ENCODE measurements around the gene MOB3A.
A peak's percentile ranks its signal among the peaks of the same experiment; 100 is the strongest.

The MOB3A gene

DNA sequence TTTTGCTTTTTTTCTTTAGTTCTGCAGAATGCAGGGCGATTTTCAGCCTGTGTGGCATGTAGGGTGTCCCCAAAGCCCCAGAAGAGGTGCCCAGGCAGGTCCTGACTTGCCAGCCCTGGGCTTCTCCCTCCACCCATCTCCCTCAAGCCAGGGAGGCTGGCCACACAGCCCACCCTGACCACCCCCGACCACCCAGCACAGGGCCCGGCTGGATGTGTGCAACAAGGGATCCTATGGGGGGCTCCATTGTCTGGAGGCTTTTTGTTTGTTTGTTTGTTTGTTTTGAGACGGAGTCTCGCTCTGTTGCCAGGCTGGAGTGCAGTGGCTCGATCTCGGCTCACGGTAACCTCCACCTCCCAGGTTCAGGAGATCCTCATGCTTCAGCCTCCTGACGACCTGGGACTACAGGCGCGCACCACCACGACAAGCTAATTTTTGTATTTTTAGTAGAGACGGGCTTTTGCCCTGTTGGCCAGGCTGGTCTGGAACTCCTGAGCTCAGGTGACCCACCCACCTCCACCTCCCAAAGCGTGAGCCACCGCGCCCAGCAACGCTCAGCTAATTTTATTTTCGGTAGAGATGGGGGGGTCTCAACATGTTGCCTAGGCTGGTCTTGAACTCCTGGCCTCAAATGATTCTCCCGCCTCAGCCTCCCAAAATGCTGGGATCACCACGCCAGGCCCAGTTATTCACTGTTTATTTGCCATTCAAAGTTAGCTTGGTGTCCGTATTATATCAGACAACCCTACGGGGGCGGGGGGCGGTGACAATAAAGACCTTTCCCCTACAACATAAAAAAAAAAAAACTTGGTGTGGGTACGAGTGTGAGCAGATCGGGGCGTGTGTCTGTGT, 37.3 kb downstream of the MOB3A start:
- no peak for DNase-seq (ENCODE audit: low spot score)

DNA sequence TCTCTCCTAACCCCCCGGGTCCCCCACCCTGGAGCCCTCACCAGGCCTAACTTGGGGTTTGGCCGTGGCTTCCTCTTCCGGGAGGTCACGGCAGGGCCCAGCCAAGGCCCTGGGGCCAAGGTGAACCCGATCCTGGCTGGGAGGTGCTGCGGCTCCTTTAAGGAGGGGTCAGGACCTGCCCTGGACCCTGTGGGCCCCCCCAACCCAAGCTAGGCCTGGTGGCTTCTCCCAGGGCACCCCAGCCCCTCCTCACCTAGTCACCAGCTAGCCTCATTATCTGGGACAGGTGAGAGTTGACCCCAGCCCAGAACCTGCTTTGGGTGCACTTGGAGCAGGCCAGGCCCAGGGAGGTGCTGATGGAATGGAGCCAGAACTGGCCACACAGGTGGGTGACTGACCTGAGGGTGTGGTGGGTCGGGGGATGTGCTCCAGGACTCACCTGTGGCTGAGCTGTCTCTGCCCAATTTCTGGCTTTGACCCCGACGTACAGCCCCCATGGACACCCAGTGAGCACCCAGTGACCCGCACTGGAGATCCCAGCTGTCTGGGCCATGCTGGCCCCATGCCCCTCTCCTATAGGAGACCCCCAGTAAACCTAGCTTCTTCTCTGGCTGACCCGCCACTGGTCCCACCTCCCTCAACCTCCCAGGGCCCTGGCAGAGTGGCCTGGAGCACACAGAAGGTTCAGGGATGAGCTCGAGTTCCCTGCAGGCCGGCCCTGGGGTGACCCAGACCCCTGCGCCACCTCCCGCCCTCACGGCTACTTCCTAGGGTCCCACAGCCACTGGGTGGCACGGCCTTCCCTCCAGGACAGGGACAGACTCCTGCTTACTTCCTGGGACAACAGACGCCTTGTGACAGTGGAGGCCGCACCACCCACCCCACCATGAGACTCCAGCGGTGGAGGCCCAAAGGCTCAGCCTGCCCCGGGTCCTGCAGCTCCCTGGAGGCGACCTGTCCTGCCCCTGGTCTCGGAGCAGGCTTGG, 38.3 kb downstream of the MOB3A start:
- DNase-seq (ENCODE audit: low spot score) = no peak

DNA sequence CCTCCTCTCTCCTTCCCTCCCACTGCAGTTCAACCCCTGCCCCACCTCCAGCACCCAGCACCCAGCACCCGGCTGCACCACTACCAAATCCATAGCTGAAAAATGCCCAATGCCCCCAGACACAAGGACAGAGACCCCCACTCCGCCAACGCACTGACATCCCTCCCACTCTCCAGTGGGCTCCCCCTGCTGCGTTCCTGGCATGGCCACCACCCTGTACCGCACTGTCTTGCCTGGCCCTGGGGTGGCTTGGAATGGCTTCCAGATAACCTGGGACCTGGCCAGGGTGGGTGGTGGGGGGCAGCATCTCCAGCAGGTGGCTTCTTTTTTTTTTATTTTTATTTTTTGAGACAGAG, 39.3 kb downstream of the MOB3A start:
- DNase-seq (ENCODE audit: low spot score) = no peak

DNA sequence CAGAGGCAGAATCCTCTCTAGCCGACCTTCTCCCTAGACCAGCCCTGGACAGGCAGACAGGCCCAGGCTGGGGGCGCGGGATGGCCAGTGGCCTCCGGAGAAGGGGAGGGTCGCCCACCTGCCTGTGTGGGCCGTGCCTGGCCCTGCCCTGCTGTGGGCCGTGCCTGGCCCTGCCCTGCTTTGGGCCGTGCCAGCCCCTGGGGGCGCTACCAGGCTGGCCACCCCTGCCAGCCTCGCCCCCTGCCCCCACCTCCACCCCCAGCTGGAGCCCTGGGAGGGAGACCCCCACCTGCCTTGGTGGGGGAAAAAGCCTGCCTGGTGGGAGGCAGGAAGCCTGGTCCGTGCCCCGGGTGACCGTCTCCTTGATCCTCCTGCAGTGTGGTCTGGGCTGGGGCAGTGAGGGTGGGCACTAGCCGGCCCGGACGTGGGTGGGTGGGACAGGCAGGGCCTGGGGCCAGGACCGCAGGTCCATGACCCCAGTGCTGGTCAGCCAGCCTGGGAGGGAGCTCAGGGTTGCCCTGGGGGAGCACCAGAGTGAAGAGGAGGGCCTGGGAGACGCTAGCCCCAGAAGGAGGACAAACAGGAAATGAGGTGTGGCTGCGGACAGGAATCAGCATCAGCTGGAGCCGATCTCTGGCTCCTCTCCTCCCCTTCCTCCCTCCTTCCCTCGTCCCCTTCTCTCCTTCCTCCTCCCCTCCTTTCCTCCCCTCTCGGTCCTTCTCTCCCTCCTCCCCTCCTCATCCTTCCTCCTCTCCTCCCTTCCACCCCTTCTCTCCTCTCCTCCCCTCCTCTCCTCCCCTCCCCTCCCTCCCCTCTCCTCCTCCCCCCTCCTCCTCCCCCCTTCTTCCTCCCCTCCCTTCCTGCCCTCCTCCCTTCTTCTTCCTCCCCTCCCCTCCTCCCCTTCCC, 39.9 kb downstream of the MOB3A start:
- peak; percentile 20 for DNase-seq (ENCODE audit: low spot score)

DNA sequence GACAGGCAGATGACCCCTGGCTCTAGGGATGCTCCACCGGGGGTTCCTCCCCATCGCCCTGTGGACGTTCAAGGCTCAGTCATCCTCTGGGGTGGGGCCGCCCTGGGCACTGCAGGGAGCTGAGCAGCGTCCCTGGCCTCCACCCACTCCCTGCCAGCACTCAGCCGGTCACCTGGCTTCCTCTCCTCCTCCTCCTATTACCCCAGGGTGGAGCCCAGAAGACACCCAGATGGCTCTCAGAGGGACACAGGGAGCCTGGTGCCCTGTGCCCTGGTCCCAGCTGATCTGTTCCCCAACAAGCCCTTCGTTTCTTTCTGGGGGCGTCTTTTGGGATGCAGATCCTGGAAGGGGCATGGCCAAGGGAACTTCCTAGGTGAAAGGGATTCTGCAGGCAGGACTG, 41.4 kb downstream of the MOB3A start:
- DNase-seq (ENCODE audit: low spot score) = no peak

DNA sequence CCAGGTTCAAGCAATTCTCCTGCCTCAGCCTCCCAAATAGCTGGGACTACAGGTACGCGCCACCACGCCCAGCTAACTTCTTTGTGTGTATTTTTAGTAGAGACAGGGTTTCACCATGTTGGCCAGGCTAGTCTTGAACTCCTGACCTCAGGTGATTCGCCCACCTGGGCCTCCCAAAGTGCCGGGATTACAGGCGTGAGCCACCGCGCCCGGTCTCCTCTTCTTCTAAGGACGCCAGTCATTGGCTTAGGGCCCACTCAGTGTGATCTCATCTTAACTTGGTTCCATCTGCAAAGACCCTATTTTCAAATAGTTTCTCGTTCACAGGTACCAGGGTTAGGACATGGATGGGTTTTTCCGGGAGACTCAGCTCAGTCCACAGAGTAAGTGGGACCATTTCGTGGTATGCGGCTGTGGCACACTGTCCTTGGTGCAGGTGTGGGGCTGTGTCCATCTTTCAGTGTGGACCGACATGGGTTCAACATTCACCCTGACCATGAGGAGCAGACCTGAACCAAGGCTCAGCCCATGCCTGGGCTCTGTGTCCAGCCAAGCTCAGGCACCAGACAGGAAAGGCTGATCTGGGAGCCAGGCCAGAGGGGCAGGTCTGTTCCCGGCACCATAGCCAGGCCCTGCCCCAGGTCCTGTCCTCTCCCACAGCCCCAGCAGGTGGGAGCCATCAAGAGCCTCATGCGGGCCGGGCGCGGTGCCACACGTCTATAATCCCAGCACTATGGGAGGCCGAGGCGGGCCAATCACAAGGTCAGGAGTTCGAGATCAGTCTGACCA, 42.3 kb downstream of the MOB3A start:
- DNase-seq (ENCODE audit: low spot score) = no peak

DNA sequence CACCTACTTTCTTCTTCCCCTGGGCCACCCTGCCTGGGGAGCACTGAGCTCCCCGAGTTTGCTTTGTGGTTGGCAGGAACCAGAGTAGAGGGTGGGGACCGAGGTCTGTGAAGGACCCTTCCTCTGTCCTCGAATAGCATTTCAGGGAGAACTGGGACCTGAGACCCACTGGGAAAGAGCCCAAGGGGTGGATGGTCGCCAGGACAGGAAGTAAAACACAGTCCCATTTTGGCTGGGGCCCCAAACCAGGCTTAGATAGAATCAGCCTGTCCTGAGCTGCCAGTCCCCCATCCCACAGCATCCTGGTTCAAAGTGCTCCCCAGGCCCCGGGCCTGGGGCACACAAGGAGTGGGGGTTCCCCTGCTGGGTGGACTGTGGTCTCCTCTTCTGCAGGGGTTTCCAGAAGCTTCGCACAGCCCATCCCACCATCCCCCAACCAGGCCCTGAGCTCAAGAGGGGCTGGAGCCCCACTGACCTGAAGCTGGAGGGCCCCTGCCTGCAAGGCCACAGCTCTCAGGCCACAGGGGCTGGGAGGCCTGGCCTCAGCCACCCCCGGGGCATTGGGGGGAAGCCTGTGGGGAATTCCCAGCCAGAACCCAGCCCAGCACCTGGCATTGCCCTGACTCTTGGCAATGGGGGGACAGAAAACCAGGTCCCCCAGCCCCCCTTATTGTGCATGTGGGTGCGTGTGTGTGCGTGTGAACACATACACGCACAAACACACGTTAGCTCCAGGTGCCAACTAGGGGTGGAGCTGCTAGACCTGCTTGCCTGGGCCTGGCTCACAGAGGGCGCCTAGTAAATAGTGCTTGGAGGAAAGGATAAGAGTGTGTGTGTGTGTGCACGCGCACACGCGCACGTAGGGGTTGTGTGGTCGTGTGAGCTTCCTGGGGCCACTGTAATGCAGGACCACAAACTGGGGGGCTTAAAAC, 44.1 kb downstream of the MOB3A start:
- DNase-seq (ENCODE audit: low spot score) = peak; percentile 60

DNA sequence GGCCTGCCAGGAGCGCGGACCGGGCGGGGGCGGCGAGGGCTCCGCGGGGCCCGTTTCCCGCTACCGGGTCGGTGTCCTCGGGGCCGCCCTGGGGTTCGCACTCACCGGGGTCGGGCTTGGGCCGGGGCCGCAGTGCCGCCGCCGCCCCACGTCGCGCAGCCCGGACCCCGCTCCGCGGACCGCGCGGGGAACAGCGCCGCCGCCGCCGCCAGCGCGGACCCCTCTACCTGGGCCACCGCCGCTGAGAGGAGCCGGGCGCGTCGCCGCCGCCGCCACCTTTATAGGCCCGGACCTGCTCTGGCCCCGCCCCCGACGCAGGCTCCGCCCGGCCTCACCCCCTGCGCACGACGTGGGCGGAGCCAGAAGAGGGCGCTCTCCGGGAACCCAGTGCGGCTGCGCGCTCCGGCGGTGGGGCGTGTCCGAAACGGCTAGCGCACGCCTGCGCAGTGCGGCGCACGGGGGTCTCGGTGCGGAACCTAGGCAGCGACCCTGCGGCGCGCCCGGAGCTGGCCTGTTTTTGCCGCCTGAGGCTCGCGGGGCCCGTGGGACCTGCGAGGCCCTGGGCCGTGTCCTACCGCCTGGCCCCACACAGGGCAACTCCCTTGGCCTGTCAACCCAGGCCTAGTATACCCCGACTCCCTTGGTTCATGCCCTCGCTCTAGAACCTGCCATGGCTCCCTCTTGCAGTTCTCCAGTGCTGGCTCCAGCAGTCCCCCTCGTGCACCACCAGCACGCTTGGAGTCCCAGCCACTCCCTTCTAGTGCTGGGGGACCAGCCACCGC, 44.9 kb downstream of the MOB3A start, which contains the start of gene MKNK2:
TSS of gene MKNK2 (minus strand) at position 254 of the 782 bp plus-strand sequence. CDS start 393 bp downstream, outside the sequence.
- peak; percentile 92 for DNase-seq (ENCODE audit: low spot score)

DNA sequence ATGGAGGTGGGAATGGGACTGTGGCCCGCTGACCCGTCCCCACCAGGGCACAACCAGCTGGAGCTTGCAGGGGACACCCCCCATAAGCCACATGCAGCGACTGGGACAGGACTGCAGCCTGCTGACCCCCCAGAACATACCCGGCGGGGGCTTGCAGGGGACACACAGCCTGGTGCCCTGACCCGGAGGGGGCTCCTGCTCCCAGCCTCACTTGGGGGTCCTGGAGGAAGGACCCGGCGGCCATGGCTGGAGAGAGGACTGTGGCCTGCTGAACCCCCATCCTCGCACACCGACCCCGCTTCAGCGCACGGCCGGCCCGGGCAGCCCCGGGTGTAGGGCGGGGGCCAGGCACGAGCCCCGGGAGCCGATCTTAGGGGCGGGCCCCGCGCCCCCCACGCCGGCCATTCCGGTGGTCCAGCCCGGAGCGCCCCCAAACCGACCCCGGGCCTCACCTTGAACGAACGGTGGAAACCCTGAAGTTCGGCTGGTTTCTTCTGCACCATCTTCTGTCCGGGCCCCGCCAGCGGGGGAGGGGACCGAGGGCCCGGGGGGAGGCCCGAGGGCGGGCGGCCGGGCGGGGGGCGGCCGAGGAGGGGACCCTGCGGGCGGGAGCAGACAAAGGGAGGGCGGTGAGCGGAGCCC, 45.7 kb downstream of the MOB3A start:
- DNase-seq (ENCODE audit: low spot score) = no peak

DNA sequence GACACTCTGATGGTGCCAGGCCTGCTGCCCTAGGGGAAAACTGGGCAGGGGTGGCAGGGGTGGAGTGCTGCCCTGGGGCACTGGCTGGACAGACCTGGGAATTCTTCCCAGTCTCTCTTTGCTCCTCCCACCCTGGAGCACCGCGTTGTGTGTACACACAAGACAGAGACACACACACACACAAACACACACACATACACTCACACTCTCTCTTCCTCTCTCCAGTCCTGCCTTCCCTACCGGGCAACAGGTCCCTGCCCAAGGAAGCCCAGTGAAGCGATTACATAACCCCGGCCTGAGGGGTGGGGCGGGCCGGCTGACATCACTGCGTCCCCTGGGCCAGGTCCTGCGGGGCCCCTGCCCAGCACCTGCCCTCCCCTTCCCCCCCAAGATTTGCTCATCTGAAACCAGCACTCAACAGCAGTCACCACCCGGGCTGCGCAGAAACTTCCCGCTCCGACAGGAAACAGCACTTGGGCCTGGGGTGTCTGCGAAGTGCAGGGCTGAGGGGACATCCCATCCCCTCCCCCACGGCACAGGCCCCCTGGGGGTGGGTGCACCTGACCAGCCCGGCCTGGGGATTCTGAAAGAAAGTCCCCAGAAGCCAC, 46.3 kb downstream of the MOB3A start:
- DNase-seq (ENCODE audit: low spot score) = peak; percentile 69

DNA sequence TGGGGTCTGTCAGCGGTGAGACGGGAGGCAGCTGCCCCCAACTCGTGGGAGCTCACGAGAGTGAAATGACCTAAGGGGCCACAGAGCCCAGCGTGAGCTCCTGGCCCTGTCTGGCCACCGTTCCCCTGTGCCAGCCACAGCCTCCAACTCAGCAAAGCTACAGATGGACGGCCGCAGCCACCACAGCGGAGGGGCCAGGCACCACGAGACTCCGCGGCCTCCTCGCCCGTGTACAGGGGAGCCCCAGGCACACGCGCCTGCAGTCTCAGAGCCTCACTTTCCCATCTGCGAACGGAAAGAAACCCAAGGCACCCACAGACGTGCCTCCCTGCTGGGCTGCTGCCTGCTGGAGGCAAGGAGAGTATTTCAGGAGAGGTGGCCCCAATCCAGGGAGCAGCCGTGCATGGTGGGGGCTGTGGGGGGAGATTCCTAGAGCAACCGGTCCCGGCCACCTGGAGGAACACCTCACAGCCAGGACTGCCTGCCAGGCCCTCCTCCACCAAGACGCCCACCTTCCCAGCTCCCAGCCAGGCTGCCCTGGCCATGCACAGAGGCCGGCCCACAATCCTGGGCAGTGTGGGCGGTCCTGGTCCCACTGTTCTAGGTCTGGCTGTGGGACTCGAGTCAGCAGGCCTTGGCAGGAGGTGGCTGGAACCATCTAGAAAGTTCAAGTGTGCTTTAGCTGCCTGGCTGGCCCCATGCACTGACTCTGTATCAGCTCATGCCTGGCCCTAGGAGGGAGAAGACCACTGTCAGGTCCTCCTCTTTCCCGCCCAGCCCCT, 47.0 kb downstream of the MOB3A start:
- DNase-seq (ENCODE audit: low spot score) = no peak

DNA sequence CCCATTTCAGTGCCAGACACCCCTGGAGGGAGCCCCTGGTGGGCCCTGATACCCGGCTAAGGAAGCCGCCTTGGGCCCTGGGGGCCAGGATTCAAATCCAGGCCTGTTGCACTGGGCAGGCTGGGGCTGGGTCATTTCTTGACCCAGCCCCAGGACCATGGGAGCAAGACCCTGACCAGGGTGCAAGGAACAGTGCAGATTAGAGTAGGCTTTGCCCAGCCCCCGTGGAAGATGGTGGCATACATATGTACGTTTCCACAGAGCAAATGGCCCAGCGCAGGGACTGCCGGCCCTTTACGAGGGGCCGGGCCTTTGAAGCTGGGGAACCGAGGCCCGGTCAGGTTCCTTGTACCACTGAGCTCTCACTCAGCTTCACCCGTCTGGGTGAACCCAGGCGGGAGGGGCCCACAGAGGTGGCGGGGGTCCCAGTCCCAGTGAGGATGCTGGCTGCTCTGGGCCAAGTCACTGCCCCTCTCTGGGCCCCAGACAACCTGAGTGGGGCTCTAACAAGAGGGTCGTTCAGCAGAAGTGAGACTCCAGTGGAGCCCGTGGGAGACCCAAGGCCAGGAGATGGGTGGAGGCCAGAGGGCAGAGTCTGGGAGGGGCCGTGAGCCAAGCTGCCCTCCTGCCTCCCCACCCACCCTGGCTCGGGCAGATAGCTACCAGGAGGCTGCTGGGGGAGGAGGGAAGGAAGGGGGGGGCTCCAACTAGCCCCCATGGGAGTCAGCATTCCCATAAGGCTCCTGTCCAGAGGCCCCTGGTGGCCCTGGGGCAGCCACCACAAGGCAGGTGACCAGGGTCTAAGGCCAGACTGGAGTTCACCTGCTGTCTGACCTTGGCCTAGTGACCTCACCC, 47.8 kb downstream of the MOB3A start:
- no peak for DNase-seq (ENCODE audit: low spot score)

DNA sequence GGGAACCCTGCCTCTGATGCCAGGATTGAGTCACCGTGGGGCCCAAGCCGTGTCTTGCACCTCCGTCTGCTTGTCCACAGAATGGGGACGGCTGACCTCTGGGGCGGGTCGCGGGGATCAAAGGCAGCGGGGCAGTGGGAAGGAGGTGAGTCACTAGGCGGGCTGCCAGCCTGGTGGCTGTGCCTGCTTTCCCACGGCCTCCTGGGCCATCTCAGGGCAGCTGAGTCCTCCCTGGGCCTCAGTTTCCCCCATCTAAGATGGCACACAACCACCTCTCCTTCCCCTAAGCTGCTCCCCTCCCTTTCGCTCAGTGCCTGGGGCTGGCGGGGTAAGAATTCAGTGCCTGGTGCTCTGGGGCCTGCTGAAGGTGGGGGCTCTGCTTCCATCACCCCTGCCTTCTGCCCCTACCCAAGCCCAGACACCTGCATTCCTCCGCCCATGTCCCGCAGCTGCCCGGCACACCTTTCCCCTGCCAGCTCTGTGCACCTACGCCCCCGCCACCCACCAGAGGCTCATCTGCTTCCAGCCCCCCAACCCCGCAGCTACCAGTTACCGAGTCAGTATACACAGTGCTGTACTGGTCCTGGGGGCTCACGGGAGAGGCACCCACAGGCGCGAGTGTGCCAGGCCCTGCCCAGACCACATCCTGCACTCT, 48.5 kb downstream of the MOB3A start:
- DNase-seq (ENCODE audit: low spot score) = peak; percentile 43

DNA sequence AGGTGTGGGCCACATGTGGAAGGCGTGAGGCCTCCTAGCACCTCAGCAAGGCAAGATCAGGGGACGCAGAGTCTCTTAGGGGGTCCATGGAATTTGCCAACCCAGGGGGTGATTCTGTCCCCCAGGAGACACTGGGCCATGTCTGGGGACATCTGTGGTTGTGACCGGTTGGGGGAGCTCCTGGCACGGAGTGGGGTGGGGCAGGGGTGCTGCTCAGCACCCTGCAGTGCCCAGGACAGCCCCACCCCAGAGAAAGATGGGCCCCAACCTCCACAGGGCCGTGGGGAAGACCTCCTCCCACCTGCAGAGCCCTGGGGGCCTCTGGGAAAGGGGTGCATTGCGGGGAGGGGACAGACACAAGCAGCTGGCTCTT, 49.1 kb downstream of the MOB3A start:
- DNase-seq (ENCODE audit: low spot score) = no peak

DNA sequence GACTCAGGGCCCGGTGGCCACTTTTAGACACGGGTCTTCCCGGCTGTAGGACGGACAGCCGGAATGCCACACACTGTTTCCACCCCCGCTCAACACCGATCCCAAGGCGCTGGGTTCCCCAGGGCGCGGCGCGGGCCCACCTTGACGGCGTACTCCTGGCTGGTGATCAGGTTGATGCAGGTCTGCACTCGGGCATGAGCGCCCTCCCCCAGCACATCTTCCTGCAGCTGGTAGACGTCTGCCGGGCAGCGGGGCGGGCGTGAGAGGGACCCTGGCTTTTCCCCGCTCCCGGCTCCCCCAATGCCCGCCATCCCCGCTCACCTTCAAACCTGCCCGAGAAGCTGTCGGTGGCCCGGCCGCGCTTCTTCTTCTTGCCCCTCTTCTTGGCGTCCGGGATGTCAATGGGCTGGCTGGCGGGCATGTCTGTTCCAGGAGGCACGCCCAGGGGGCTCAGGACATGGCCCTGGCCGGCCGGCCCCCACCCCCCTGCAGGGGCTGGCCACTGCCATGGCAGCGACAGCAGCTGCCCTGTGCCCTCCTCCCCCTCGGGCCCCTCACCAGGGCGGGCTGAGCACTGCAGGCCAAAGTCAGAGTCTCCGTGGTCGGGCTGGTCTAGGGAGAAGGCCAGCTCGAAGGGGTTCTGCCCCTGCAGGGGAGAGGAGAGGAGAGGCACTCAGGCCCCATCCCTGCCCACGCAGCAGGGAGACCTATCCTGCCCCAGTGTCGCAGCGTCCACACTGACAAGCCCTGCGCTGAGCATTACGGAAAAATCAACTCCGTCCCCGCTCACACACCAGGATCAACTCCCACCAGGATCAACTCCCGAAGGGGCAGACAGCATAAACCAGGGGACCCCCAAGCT, 49.8 kb downstream of the MOB3A start:
- no peak for DNase-seq (ENCODE audit: low spot score)
